SK-N-SH (cell line): ENCODE data around the gene GAB2. TPM values are rescaled to one million over a fixed set of nuclear protein-coding genes. Genes with fewer than 3 reads are reported as not detected.

Experiments
- CTCF ChIA-PET: fragments of 300-600, 350-600 bp; formaldehyde crosslinking; extraction: SDS; loops from one replicate; lab custom pipeline; 2021; lab: Yijun Ruan, JAX
- POLR2A ChIA-PET: fragments of 350-600 bp; sonication (Branson Sonifier 250); formaldehyde crosslinking; extraction: SDS; loops from one replicate; lab custom pipeline; 2020; ENCODE audit warnings: antibody characterized with exemption, inconsistent platforms; lab: Yijun Ruan, JAX
- DNase-seq: peaks from one replicate; pipeline ENCODE4 v3.0.0; 2012
- H2AFZ ChIP-seq: fragments of 200-600 bp; sonication (generic); 2 replicates; pipeline ENCODE4 v1.8.1; 2016; ENCODE audit warnings: antibody characterized with exemption, mild to moderate bottlenecking, low read depth
- H3F3A ChIP-seq: fragments of 200-600 bp; sonication (generic); replicated peaks from 2 replicates; pipeline ENCODE3; 2016; ENCODE audit warnings: antibody characterized with exemption, mild to moderate bottlenecking; ENCODE audit not compliant: insufficient read depth
- H3K27ac ChIP-seq, 2 experiments: fragments of 200-500 bp in 1 of 2; fragments of 200-600 bp in 1 of 2; sonication (Bioruptor generic) in 1 of 2; sonication (generic), shearing (Covaris generic) in 1 of 2; 2 replicates each; pipeline versions ENCODE4 v1.5.1 to v1.6.1; 2014 to 2016; ENCODE audit warnings: low read depth in 2 of 2, inconsistent platforms in 1 of 2, low read length in 1 of 2, mild to moderate bottlenecking in 1 of 2, mixed read lengths in 1 of 2
- H3K27me3 ChIP-seq: fragments of 200-600 bp; sonication (generic), shearing (Covaris generic); 2 replicates; pipeline ENCODE4 v1.6.1; 2016; ENCODE audit warnings: mixed run types; ENCODE audit not compliant: insufficient read depth
- H3K36me3 ChIP-seq, 2 experiments: fragments of 200-500 bp in 1 of 2; fragments of 200-600 bp in 1 of 2; sonication (Bioruptor generic) in 1 of 2; sonication (generic) in 1 of 2; replicated peaks in 1 of 2; 2 replicates each; pipeline versions ENCODE3 to v1.5.1; 2014 to 2016; ENCODE audit warnings: low read length in 1 of 2, mild to moderate bottlenecking in 1 of 2; ENCODE audit not compliant: insufficient read depth in 2 of 2, control insufficient read depth in 1 of 2
- H3K4me1 ChIP-seq, 2 experiments: fragments of 200-500 bp in 1 of 2; fragments of 200-600 bp in 1 of 2; sonication (Bioruptor generic) in 1 of 2; sonication (generic), shearing (Covaris generic) in 1 of 2; 2 replicates each; pipeline versions ENCODE4 v1.5.1 to v1.6.1; 2014 to 2016; ENCODE audit warnings: low read depth in 1 of 2, low read length in 1 of 2, mixed run types in 1 of 2; ENCODE audit not compliant: insufficient read depth in 2 of 2, control insufficient read depth in 1 of 2
- H3K4me2 ChIP-seq: fragments of 200-600 bp; sonication (generic), shearing (Covaris generic); 2 replicates; pipeline ENCODE4 v1.6.1; 2017; ENCODE audit warnings: mixed run types
- H3K4me3 ChIP-seq, 2 experiments: fragments of 200-500 bp in 1 of 2; fragments of 200-600 bp in 1 of 2; sonication (Bioruptor generic) in 1 of 2; sonication (generic), shearing (Covaris generic) in 1 of 2; 2 replicates each; pipeline versions ENCODE4 v1.5.1 to v1.8.1; 2014 to 2016; ENCODE audit warnings: low read depth in 2 of 2, inconsistent platforms in 1 of 2, low read length in 1 of 2, mild to moderate bottlenecking in 1 of 2, mixed read lengths in 1 of 2, moderate library complexity in 1 of 2
- H3K79me2 ChIP-seq: fragments of 200-600 bp; sonication (generic); 2 replicates; pipeline ENCODE4 v1.8.1; 2017; ENCODE audit warnings: mild to moderate bottlenecking; ENCODE audit not compliant: insufficient read depth
- H3K9ac ChIP-seq: fragments of 200-600 bp; sonication (generic); 2 replicates; pipeline ENCODE4 v1.6.1; 2017; ENCODE audit warnings: mixed run types
- H3K9me2 ChIP-seq: fragments of 200-600 bp; sonication (generic); 2 replicates; pipeline ENCODE4 v1.6.1; 2017; ENCODE audit warnings: mixed run types
- H3K9me3 ChIP-seq: fragments of 200-600 bp; sonication (generic); 2 replicates; pipeline ENCODE4 v1.6.1; 2017; ENCODE audit warnings: mixed run types, mild to moderate bottlenecking, moderate library complexity
- H4K20me1 ChIP-seq: fragments of 200-600 bp; sonication (generic); 2 replicates; pipeline ENCODE4 v1.6.1; 2017; ENCODE audit warnings: mild to moderate bottlenecking, mixed run types; ENCODE audit not compliant: insufficient read depth
- CHD2 ChIP-seq: fragments of 150-350 bp; IDR thresholded peaks from 2 replicates; pipeline ENCODE4 v1.6.1; 2018; ENCODE audit warnings: low read length; ENCODE audit not compliant: partially characterized antibody
- CTCF ChIP-seq: fragments of 200-600 bp; sonication (generic); IDR thresholded peaks from 2 replicates; pipeline ENCODE4 v1.6.1; 2017; ENCODE audit warnings: antibody characterized with exemption, mild to moderate bottlenecking, moderate library complexity
- EP300 ChIP-seq, 2 experiments: IDR thresholded peaks; 2 replicates each; pipeline versions ENCODE4 v1.4.0 to v1.6.1; 2012; ENCODE audit warnings: borderline replicate concordance in 1 of 2, low read depth in 1 of 2, low read length in 1 of 2
- FOXJ3 ChIP-seq: sonication (generic); formaldehyde crosslinking; IDR thresholded peaks from 2 replicates; pipeline ENCODE4 v1.5.1; 2020; ENCODE audit warnings: mild to moderate bottlenecking, missing genetic modification reagents
- GABPA ChIP-seq: IDR thresholded peaks from 2 replicates; pipeline ENCODE4 v1.4.0; 2012; ENCODE audit warnings: low read depth, mild to moderate bottlenecking
- MXI1 ChIP-seq: IDR thresholded peaks from 2 replicates; pipeline ENCODE4 v1.6.1; 2012; ENCODE audit warnings: mild to moderate bottlenecking, low read depth, low read length, improper control_type of control experiment
- NFIC ChIP-seq: IDR thresholded peaks from 2 replicates; pipeline ENCODE4 v1.4.0; 2012; ENCODE audit warnings: borderline replicate concordance
- NRF1 ChIP-seq: IDR thresholded peaks from 2 replicates; pipeline ENCODE4 v1.6.1; 2012; ENCODE audit warnings: low read depth, mild to moderate bottlenecking, low read length
- RFX5 ChIP-seq: IDR thresholded peaks from 2 replicates; pipeline ENCODE4 v1.6.1; 2012; ENCODE audit warnings: mild to moderate bottlenecking, improper control_type of control experiment, low read length
- SIN3A ChIP-seq: IDR thresholded peaks from 2 replicates; pipeline ENCODE4 v1.6.1; 2012; ENCODE audit warnings: low read depth, mild to moderate bottlenecking, low read length, moderate library complexity, borderline replicate concordance
- WGBS: methylation state at CpG from one replicate; pipeline ENCODE4 v1.1.6; 2017; ENCODE audit warnings: low lambda C conversion rate; 5-methylcytosine and 5-hydroxymethylcytosine counted together
- polyA plus RNA-seq, 3 experiments: library from polyadenylated mRNA; depleted of rRNA; stranded (reverse); fragments of >200 nt; gene quantifications; 2 replicates each; pipeline ENCODE4 v1.2.3, GENCODE V29; 2012
- TF ChIP-seq, protein P1 (sequence below): IDR thresholded peaks from 2 replicates; pipeline ENCODE4 v1.4.0; 2012; ENCODE audit warnings: low read depth, borderline replicate concordance
- TF ChIP-seq, protein P2 (sequence below): fragments of 150-350 bp; IDR thresholded peaks from 2 replicates; pipeline ENCODE4 v1.6.1; 2017; ENCODE audit warnings: antibody characterized with exemption, low read length, low read depth, borderline replicate concordance
- TF ChIP-seq, protein P3 (sequence below): IDR thresholded peaks from 2 replicates; pipeline ENCODE4; 2012
- TF ChIP-seq, protein P4 (sequence below): IDR thresholded peaks from 2 replicates; pipeline ENCODE4 v1.6.1; 2012; ENCODE audit warnings: mild to moderate bottlenecking, low read depth, low read length, moderate library complexity

The GAB2 gene
- polyA plus RNA-seq, 1 of the 3 experiments (the other 2 are of a cell fraction): 5.6 TPM

DNA sequence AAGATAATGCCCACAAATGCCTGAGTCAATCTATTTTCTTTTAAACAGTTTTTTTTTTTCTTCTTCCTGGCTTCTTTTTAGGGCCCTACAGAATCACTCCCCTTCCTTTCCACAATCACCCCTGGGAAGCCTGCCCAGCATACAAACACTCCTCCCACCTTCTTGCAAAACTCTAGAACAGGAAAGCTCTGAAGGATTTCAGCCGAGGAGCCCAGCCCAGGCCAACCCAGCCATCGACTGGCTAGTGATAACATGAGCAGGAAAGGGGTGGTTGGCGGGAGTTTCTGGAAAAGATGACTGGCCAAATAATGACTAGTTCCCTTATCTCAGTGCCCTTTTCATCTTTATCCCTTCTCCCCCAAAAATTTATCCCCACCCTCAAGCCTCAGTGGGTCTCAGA lies 160.7 kb downstream of the GAB2 start:
- DNase-seq: no peak
- peaks cover 11 to 18% of the 10 kb centered on the region in 2 experiments; a peak in 2 of 4 replicates for H3K4me1 ChIP-seq
- H3K79me2 ChIP-seq: no peaks in the 10 kb centered on the region
- no peak overlapping the region for H2AFZ ChIP-seq
- H3K4me2 ChIP-seq: no peak overlapping the region
- no peaks in the 10 kb centered on the region for H3F3A ChIP-seq
- no peak for TF ChIP-seq RFX5
- TF ChIP-seq, protein P1, sequence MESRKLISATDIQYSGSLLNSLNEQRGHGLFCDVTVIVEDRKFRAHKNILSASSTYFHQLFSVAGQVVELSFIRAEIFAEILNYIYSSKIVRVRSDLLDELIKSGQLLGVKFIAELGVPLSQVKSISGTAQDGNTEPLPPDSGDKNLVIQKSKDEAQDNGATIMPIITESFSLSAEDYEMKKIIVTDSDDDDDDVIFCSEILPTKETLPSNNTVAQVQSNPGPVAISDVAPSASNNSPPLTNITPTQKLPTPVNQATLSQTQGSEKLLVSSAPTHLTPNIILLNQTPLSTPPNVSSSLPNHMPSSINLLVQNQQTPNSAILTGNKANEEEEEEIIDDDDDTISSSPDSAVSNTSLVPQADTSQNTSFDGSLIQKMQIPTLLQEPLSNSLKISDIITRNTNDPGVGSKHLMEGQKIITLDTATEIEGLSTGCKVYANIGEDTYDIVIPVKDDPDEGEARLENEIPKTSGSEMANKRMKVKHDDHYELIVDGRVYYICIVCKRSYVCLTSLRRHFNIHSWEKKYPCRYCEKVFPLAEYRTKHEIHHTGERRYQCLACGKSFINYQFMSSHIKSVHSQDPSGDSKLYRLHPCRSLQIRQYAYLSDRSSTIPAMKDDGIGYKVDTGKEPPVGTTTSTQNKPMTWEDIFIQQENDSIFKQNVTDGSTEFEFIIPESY: no peak
- TF ChIP-seq, protein P2, sequence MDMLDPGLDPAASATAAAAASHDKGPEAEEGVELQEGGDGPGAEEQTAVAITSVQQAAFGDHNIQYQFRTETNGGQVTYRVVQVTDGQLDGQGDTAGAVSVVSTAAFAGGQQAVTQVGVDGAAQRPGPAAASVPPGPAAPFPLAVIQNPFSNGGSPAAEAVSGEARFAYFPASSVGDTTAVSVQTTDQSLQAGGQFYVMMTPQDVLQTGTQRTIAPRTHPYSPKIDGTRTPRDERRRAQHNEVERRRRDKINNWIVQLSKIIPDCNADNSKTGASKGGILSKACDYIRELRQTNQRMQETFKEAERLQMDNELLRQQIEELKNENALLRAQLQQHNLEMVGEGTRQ: no peak
- no peak for TF ChIP-seq EP300 (IDR thresholded peaks at IDR 0.05; ENCODE audit: borderline replicate concordance in 1 of 2, low read depth in 1 of 2, low read length in 1 of 2)
- TF ChIP-seq CTCF: no peak
- H3K9me2 ChIP-seq: no peaks in the 10 kb centered on the region
- H3K27ac ChIP-seq: no peak overlapping the region
- no peaks in the 10 kb centered on the region for H4K20me1 ChIP-seq
- H3K27me3 ChIP-seq: no peaks in the 10 kb centered on the region
- 68% methylated on average over 3 of the region's 3 CpGs for WGBS
- H3K9me3 ChIP-seq: no peaks in the 10 kb centered on the region
- CTCF ChIA-PET: interaction anchor here (1.1 kb wide), 1 partner anchor 8 kb away, joined by 3 read pairs; no protein-coding TSS in a partner anchor
- POLR2A ChIA-PET: interaction anchor here (0.7 kb wide), 1 partner anchor 48 kb away, joined by 3 read pairs; no protein-coding TSS in a partner anchor
- H3K9ac ChIP-seq: no peak overlapping the region
- no peak overlapping the region for H3K4me3 ChIP-seq
- H3K36me3 ChIP-seq: no peaks in the 10 kb centered on the region

- peaks cover 11 to 20% of the 10 kb centered on the region in 2 experiments; a peak in 2 of 4 replicates for H3K4me1 ChIP-seq
- H4K20me1 ChIP-seq: no peaks in the 10 kb centered on the region
- H3K27me3 ChIP-seq: no peaks in the 10 kb centered on the region
- H3K27ac ChIP-seq: no peak overlapping the region
- H2AFZ ChIP-seq: no peak overlapping the region
- no peaks in the 10 kb centered on the region for H3K79me2 ChIP-seq
- H3K9ac ChIP-seq: no peak overlapping the region
- H3K9me2 ChIP-seq: no peaks in the 10 kb centered on the region
- no peak overlapping the region for H3K4me3 ChIP-seq
- no peaks in the 10 kb centered on the region for H3K36me3 ChIP-seq
- 87% methylated on average over 2 of the region's 2 CpGs for WGBS
- no peak overlapping the region for H3K4me2 ChIP-seq
- POLR2A ChIA-PET: no interaction called here
- no peaks in the 10 kb centered on the region for H3F3A ChIP-seq
- no peaks in the 10 kb centered on the region for H3K9me3 ChIP-seq
- CTCF ChIA-PET: no interaction called here
- DNase-seq: no peak
- TF ChIP-seq FOXJ3 (CRISPR knock-in tag) (no peak), NRF1 (no peak), MXI1 (no peak), EP300 (IDR thresholded peaks at IDR 0.05; ENCODE audit: borderline replicate concordance in 1 of 2, low read depth in 1 of 2, low read length in 1 of 2) (no peak), SIN3A (no peak), GABPA (no peak), CHD2 (no peak), NFIC (no peak)
- TF ChIP-seq, protein P3, sequence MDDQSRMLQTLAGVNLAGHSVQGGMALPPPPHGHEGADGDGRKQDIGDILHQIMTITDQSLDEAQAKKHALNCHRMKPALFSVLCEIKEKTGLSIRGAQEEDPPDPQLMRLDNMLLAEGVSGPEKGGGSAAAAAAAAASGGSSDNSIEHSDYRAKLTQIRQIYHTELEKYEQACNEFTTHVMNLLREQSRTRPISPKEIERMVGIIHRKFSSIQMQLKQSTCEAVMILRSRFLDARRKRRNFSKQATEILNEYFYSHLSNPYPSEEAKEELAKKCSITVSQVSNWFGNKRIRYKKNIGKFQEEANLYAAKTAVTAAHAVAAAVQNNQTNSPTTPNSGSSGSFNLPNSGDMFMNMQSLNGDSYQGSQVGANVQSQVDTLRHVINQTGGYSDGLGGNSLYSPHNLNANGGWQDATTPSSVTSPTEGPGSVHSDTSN: no peak
- TF ChIP-seq, protein P1: no peak
- TF ChIP-seq, protein P4, sequence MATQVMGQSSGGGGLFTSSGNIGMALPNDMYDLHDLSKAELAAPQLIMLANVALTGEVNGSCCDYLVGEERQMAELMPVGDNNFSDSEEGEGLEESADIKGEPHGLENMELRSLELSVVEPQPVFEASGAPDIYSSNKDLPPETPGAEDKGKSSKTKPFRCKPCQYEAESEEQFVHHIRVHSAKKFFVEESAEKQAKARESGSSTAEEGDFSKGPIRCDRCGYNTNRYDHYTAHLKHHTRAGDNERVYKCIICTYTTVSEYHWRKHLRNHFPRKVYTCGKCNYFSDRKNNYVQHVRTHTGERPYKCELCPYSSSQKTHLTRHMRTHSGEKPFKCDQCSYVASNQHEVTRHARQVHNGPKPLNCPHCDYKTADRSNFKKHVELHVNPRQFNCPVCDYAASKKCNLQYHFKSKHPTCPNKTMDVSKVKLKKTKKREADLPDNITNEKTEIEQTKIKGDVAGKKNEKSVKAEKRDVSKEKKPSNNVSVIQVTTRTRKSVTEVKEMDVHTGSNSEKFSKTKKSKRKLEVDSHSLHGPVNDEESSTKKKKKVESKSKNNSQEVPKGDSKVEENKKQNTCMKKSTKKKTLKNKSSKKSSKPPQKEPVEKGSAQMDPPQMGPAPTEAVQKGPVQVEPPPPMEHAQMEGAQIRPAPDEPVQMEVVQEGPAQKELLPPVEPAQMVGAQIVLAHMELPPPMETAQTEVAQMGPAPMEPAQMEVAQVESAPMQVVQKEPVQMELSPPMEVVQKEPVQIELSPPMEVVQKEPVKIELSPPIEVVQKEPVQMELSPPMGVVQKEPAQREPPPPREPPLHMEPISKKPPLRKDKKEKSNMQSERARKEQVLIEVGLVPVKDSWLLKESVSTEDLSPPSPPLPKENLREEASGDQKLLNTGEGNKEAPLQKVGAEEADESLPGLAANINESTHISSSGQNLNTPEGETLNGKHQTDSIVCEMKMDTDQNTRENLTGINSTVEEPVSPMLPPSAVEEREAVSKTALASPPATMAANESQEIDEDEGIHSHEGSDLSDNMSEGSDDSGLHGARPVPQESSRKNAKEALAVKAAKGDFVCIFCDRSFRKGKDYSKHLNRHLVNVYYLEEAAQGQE: no peak
These were observed 161.7 kb downstream of the GAB2 start for GRCh38 chr11:78255919-78256318.
